Activated T-cell treated with anti-CD3 and anti-CD28 coated beads, Interleukin-2, amount 50 U/mL, for 72 hours (primary cell): ENCODE results near the gene TMEM212. TPM values are rescaled to one million over a fixed set of nuclear protein-coding genes. Genes with fewer than 3 reads are reported as not detected.

Experiments used
- ATAC-seq, 2 donors: fragments of 150-1000 bp; cut with Tn5 transposase; replicated peaks in 1 of 2; 2 replicates each; pipeline ENCODE4 v1.10.0; 2021; ENCODE audit warnings: moderate library complexity in 2 of 2, mild to moderate bottlenecking in 1 of 2
- DNase-seq, 2 donors: peaks; one replicate each; pipeline ENCODE4 v3.0.0; 2021 to 2022; ENCODE audit warnings: mixed read lengths in 1 of 2
- H3K27ac Mint-ChIP-seq: one replicate; pipeline ENCODE4 v1.8.0; 2022; ENCODE audit warnings: mild to moderate bottlenecking, moderate library complexity, mixed read lengths
- H3K27me3 Mint-ChIP-seq: one replicate; pipeline ENCODE4 v1.8.0; 2022; ENCODE audit warnings: low read depth, mixed read lengths
- H3K36me3 Mint-ChIP-seq, 2 donors: one replicate each; pipeline ENCODE4 v1.8.0; 2022; ENCODE audit warnings: mixed read lengths in 2 of 2, mild to moderate bottlenecking in 1 of 2; ENCODE audit not compliant: insufficient read depth in 2 of 2
- H3K4me1 Mint-ChIP-seq: one replicate; pipeline ENCODE4 v1.8.0; 2022; ENCODE audit warnings: low read depth, mixed read lengths
- H3K4me3 Mint-ChIP-seq, 2 donors: one replicate each; pipeline ENCODE4 v1.8.0; 2022; ENCODE audit warnings: mild to moderate bottlenecking in 2 of 2, mixed read lengths in 2 of 2, moderate library complexity in 2 of 2
- H3K9me3 Mint-ChIP-seq, 2 donors: one replicate each; pipeline ENCODE4 v1.8.0; 2022; ENCODE audit warnings: mixed read lengths in 2 of 2
- total RNA-seq, 2 donors: library from RNA; stranded (reverse); gene quantifications; one replicate each; pipeline ENCODE4 v1.2.3, GENCODE V29; 2022

The TMEM212 gene
- total RNA-seq, result not detected

DNA sequence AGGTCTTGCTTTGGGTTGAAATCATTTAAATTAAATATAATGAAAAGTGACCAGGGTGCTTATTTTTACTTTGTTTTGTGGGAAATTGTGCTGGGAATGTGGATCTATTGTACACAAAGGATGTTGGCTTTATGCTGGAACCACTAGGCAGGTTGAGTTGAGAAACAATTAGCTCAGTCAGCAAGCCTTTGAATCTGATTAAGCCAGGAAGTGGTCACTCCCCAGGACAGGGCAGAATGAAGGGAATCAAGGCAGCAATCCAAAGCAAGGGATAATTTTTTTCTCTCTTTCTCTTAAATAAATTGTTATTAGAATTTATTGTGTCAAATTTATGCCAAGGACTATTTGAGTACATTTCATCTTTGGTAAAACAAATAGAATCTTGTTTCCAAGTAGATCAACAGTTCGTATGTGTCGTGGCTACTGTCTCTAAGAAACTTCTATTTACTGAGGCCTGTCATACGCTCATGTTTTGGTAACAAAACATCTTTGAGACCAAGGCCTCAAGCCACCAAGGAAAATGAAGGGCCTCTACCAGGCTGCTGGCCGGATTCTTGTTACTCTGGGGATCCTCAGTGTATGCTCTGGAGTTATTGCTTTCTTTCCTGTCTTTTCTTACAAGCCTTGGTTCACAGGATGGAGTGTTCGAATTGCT, at the start of gene TMEM212:
Gene TMEM212, plus strand, starts transcription at position 486 of the 655 bp plus-strand sequence. Its CDS starts 35 bp downstream, at position 521.
- H3K36me3 Mint-ChIP-seq, result no peaks in the 10 kb centered on the region
- ATAC-seq (no peak), DNase-seq (no peak)
- H3K27ac Mint-ChIP-seq, result no peak within 1 kb of the TSS
- H3K27me3 Mint-ChIP-seq, result peaks cover 31% of the 10 kb centered on the region
- H3K9me3 Mint-ChIP-seq, result peaks cover 0 to 1% of the 10 kb centered on the region in 2 donors
- H3K4me3 Mint-ChIP-seq, result no peak within 1 kb of the TSS
- peaks cover 23% of the 10 kb centered on the region for H3K4me1 Mint-ChIP-seq

DNA sequence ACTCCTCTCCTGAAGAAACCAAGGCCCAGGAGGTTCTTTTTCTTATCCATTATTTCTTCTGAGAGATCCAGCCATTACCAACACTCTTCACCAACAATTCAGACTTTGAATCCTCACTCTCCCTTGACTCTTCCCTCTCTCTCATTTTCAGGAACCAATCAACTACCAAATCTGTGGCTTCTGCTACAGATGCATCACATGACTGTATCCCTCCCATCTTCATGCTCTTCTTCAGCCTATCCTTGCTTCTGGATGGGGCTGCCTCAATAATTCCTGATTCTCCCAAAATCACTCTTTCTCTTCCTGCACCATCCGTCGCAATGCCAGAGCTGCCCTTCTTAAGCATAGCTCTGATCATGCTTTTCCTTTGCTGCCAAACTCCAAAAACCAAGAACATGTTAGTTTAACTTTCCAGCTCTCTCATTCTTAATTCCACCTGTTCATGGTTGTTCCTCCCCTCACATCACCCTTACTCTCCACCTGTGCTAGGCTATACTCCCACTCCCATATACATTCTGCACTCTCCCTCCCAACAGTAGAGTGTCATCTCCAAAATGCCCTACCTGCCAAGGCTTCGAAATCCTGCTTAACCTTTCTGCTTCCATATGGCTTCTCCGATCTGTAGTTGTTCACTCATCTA, 46.4 kb upstream of the TMEM212 start:
- DNase-seq, result no peak
- H3K4me1 Mint-ChIP-seq, result peaks cover 6% of the 10 kb centered on the region
- H3K4me3 Mint-ChIP-seq, result no peak overlapping the region
- no peaks in the 10 kb centered on the region for H3K27me3 Mint-ChIP-seq
- H3K36me3 Mint-ChIP-seq, result no peaks in the 10 kb centered on the region
- no peak overlapping the region for H3K27ac Mint-ChIP-seq
- no peak for ATAC-seq
- no peaks in the 10 kb centered on the region for H3K9me3 Mint-ChIP-seq

- no peaks in the 10 kb centered on the region for H3K9me3 Mint-ChIP-seq
- H3K36me3 Mint-ChIP-seq, result no peaks in the 10 kb centered on the region
- DNase-seq, result no peak
- no peak overlapping the region for H3K27ac Mint-ChIP-seq
- peaks cover 7% of the 10 kb centered on the region for H3K4me1 Mint-ChIP-seq
- no peaks in the 10 kb centered on the region for H3K27me3 Mint-ChIP-seq
- no peak overlapping the region for H3K4me3 Mint-ChIP-seq
- ATAC-seq, result no peak
Observed at GRCh38 chr3:171797265-171797679, 45.9 kb upstream of the TMEM212 start.

DNA sequence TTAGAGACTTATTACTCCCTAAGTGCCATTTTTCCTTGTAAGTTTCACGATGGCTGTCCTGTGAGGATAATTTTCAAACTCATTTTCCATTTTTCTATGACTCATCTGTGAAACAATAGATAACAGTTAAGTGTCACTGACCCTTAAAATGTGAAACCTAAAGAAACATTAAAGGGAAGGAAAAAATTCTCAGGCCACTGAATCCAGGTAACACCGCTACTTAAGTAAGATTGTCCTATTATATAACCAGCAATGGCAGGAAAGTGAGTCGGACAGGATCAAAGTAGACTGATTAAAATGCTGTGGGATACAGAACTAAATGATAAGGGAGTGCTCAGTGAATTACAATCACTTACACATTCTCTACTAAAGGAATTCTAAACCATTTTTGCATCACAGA, 45.3 kb upstream of the TMEM212 start:
- no peaks in the 10 kb centered on the region for H3K9me3 Mint-ChIP-seq
- DNase-seq (no peak), ATAC-seq (no peak)
- H3K4me3 Mint-ChIP-seq, result no peak overlapping the region
- H3K27ac Mint-ChIP-seq, result no peak overlapping the region
- H3K36me3 Mint-ChIP-seq, result no peaks in the 10 kb centered on the region
- peaks cover 3% of the 10 kb centered on the region for H3K27me3 Mint-ChIP-seq
- peaks cover 7% of the 10 kb centered on the region for H3K4me1 Mint-ChIP-seq

DNA sequence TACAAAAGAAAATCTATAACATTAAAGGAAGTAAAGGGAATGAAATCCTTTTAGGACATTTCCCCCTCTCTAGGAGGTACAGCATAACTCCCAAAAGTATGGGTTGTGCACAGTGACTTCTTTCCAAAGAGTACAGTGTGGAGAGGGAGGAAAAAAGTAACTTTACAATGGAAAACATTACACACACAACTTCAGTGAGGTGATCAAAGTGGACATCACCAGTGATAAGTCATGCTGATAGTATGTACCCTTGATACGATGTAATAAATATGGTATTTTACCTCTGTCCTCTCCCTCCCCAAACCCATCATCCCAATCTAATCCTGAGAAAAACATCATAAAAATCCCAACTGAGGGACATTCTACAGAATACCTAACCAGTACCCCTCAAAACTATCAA, 43.6 kb upstream of the TMEM212 start:
- no peak for DNase-seq
- H3K27ac Mint-ChIP-seq, result no peak overlapping the region

DNA sequence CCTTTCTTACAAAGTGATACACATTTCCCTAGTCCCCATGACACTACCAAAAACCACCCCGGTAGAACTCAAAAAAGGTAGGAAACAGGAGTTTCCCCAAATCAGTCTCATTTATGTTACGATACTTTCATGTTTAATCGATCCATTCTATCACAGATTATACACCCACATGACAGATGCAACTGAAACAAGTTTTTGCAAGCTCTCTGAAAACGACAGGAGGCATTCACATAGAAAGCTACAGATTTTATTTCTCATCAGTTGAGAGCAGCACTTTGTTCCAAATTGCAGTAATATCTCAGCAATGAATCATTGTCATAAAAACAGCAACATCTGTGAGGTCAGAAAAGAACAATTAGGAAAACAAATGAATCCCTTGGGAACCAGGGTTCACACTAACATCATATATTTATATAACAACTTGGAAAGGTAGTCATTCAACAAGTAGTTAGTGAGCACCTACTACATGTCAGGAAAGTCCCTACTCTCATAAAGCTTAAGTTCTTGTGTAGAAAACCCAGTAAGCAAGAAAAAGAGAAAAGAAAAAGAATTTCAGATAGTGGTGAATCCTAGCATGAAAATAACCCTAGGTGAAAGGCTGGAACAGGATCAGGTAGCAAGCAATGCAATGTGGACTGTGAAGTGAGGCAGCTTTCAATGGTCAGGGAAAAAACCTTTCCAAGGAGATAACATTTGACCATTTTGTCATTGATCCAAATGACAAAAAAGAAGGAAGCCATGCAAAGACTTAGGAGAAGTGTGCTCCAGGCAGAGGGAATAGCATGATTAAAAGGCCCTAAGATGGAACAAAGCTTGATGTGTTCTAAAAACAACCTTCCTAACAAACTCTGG, 41.2 kb upstream of the TMEM212 start:
- peaks cover 7% of the 10 kb centered on the region for H3K4me1 Mint-ChIP-seq
- no peaks in the 10 kb centered on the region for H3K36me3 Mint-ChIP-seq
- H3K27ac Mint-ChIP-seq, result peak overlapping the region; percentile 55
- peaks cover 10% of the 10 kb centered on the region for H3K27me3 Mint-ChIP-seq
- ATAC-seq, result peak; percentile 46 to 65
- H3K4me3 Mint-ChIP-seq, result peak overlapping the region in 1 of 2 donors; percentile 63
- no peak for DNase-seq
- no peaks in the 10 kb centered on the region for H3K9me3 Mint-ChIP-seq

More for the DNA sequence above, 43.6 kb upstream of the TMEM212 start:
- H3K4me3 Mint-ChIP-seq, result no peak overlapping the region
- no peaks in the 10 kb centered on the region for H3K9me3 Mint-ChIP-seq
- no peaks in the 10 kb centered on the region for H3K36me3 Mint-ChIP-seq
- H3K27me3 Mint-ChIP-seq, result peaks cover 8% of the 10 kb centered on the region
- ATAC-seq, result no peak
- peaks cover 7% of the 10 kb centered on the region for H3K4me1 Mint-ChIP-seq

DNA sequence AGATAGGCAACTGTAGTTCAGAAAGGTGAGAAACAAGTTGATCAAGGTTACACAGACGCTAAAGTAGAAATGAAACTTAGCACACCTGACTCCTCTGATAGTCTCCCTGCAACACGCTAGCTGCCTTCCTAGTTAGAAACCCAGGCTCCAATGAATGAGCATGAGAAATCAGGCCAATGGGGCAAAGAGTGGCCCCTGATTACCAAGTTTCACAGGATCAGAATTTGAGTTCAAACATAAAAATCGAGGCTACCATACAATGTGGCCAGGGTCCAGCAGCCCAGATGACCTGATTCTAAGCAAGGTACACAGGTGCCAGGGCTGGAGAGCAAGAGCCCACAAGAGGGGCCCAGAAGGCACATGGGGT, 40.6 kb upstream of the TMEM212 start:
- no peak for ATAC-seq
- Mint-ChIP-seq H3K9me3 (no peaks in the 10 kb centered on the region), H3K4me1 (peaks cover 7% of the 10 kb centered on the region), H3K36me3 (no peaks in the 10 kb centered on the region), H3K4me3 (no peak overlapping the region), H3K27ac (peak overlapping the region; percentile 55), H3K27me3 (peaks cover 16% of the 10 kb centered on the region)
- DNase-seq, result no peak

GRCh38 chr3:171803044-171803443, 40.1 kb upstream of the TMEM212 start:
- H3K9me3 Mint-ChIP-seq, result no peaks in the 10 kb centered on the region
- no peak overlapping the region for H3K27ac Mint-ChIP-seq
- no peak for DNase-seq
- peaks cover 21% of the 10 kb centered on the region for H3K27me3 Mint-ChIP-seq
- H3K36me3 Mint-ChIP-seq, result no peaks in the 10 kb centered on the region
- ATAC-seq, result no peak
- peaks cover 7% of the 10 kb centered on the region for H3K4me1 Mint-ChIP-seq
- no peak overlapping the region for H3K4me3 Mint-ChIP-seq

DNA sequence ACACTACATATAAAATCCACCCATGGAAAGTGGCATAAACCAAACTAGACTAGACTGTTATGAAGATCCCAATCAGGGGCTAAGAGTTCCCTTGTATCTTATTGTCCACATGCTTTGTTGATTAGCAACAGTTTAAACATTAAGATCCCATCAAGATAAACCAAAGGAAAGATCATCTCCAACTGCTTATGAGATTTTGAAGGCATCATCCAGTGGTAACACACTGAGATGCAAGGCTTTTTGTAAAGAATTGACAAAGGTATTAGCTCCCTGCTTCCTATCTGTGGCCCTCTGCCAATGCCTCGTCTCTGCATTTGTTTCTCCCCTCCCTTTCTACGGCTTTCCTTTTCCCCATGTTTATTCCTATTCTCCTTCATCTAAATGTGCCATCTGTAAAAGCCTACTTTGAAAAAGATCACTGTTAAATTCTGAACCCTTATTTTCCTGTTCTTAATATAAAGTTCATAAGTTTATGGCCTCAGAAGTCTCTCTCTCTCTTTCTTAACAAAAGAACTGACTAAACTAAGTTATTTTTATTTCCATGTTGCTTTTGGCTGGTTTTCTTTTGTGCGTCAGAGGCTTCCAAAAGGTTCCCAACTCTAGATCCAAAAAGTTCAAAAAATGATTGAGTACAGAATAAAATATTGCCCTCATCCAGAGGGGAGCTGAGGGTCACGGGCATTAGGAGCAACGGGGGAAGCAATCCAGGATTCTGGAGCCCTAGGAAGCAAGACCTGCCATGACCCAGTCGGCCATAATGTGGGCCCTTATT, 38.3 kb upstream of the TMEM212 start:
- Mint-ChIP-seq H3K9me3 (no peaks in the 10 kb centered on the region), H3K4me3 (no peak overlapping the region), H3K27me3 (peaks cover 31% of the 10 kb centered on the region), H3K36me3 (no peaks in the 10 kb centered on the region), H3K27ac (no peak overlapping the region), H3K4me1 (peaks cover 14% of the 10 kb centered on the region)
- no peak for ATAC-seq
- no peak for DNase-seq

- no peaks in the 10 kb centered on the region for H3K9me3 Mint-ChIP-seq
- H3K4me1 Mint-ChIP-seq, result peaks cover 18% of the 10 kb centered on the region
- no peaks in the 10 kb centered on the region for H3K36me3 Mint-ChIP-seq
- ATAC-seq (no peak), DNase-seq (no peak)
- no peak overlapping the region for H3K4me3 Mint-ChIP-seq
- peaks cover 35% of the 10 kb centered on the region for H3K27me3 Mint-ChIP-seq
- H3K27ac Mint-ChIP-seq, result no peak overlapping the region
Observed at GRCh38 chr3:171805687-171806086, 37.5 kb upstream of the TMEM212 start.

DNA sequence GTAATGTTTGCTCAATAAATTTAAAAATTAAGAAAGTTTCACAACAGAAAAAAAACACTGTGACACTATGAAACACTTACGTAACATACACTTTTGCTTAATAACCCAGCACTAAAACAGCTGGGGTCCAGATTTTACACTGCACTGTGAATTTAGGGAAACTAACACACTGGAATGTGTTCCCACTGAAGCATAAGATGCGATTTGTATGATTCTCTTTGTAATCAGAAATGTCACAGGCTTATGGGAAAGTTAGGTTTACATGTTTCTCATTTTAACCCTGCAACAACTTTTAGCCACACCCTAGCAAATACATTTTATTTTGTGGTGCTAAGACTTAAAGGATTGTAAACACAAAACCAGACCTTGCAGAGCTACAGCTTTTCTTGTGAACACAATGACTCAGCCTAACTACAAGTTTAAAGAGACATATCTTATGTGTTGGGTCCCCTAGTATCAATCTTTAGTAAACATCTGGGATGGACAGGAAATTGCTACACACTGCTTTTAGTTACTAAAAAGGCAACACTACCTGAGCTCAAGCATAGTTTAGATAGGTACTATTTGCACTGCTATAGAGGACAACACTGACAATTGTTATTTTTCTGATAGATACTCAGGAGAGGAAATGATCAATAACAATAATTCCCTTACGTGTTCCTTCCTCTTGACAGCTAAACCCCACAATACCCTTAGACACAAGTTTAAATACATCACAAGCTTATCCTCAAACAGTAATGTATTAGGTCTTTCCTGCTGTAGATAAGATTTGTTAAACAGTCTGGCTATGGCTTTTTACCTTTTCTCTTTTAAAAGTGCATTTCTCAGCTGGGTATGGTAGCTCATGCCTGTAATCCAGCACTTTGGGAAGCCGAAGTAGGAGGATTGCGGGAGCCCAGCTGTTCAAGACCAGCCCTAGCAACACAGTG, 36.7 kb upstream of the TMEM212 start:
- DNase-seq (no peak), ATAC-seq (peak in 1 of 2 donors; percentile 18)
- Mint-ChIP-seq H3K36me3 (no peaks in the 10 kb centered on the region), H3K4me1 (peaks cover 15% of the 10 kb centered on the region), H3K27me3 (peaks cover 43% of the 10 kb centered on the region), H3K27ac (peak overlapping the region; percentile 69), H3K4me3 (peak overlapping the region in 1 of 2 donors; percentile 48), H3K9me3 (no peaks in the 10 kb centered on the region)

GRCh38 chr3:171807129-171807675, 35.9 kb upstream of the TMEM212 start:
- Mint-ChIP-seq H3K36me3 (no peaks in the 10 kb centered on the region), H3K27me3 (peaks cover 51% of the 10 kb centered on the region), H3K4me3 (peak overlapping the region in 1 of 2 donors; percentile 27), H3K27ac (peak overlapping the region; percentile 47), H3K9me3 (no peaks in the 10 kb centered on the region), H3K4me1 (peaks cover 10% of the 10 kb centered on the region)
- DNase-seq, result no peak
- no peak for ATAC-seq
